Hematopoietic multipotent progenitor cell treated with erythropoietin and hydrocortisone succinate and interleukin-3 and kit ligand, for 4 days (in vitro differentiated cells): ENCODE data around the gene WDR13.
"Not testable (repeated sequence)": the region's sequence is repeated elsewhere in the genome, so short reads cannot be mapped to it uniquely, and the experiment has no call there.

Source experiments
- DNase-seq: peaks from one replicate; pipeline ENCODE4 v3.0.0-alpha.2; 2015

WDR13 gene

DNA sequence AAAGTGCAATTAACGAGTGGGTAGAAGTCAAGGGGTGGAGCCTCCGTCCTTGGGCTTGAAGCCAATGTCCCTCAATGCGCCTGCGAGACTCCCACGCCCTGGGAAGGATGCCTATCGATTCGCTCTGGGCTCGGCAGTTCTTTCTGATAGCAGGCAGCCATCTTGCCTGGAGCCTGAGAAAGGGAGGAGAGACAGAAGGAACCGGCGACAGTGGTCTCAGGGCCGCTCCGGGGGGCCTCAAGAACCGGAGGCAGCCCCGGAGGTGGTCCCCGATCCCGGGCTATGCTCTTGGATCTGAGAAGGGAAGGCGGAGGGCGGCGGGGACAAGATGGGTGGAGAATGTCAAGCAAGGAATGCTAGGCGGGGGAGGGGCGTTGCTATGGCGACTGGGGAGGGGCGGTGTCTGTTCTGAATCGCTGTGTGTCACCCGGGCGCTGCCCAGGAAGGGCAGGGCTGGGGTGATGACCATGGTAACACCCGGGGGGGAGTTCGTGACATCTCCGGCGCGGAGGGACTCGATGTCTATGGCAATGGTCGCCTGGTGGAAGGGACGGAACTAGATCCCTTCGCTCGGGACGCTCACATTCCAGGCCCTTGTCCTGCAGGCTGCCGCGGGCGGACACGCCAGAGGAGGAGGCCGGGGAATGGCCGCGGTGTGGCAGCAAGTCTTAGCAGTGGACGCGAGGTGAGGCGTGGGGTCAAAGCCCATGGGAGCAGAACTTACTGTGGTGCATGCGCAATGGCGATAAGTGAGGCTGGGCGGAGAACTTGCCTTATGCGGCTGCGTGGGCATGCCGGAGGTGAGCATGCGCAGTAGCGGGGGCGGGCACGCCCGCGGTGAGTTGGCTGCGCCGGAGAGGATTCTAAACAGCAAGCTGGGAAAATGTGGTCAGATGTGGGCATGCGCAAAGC is at the start of gene WDR13:
Gene WDR13 (plus strand): TSS at position 140 of the 912 bp plus-strand sequence. CDS start 505 bp downstream, at position 645.
- DNase-seq: peak; percentile 95

DNA sequence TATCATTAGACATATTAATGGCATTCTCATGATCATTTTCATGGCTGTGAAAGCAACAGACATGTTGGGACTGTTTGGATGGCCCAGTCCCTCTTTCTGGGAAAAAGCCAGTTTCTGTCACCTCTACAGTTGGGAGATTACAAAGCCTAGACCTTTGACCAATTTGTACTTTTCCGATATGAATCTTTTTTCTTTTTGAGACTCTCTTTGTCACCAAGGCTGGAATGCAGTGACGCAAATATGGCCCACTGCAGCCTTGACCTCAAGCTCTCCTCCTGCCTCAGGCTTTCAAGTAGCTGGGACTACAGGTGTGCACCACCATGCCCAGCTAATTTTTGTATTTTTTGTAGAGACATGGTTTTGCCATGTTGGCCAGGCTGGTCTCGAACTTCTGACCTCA is 48.4 kb upstream of the WDR13 start:
- DNase-seq: no peak

DNA sequence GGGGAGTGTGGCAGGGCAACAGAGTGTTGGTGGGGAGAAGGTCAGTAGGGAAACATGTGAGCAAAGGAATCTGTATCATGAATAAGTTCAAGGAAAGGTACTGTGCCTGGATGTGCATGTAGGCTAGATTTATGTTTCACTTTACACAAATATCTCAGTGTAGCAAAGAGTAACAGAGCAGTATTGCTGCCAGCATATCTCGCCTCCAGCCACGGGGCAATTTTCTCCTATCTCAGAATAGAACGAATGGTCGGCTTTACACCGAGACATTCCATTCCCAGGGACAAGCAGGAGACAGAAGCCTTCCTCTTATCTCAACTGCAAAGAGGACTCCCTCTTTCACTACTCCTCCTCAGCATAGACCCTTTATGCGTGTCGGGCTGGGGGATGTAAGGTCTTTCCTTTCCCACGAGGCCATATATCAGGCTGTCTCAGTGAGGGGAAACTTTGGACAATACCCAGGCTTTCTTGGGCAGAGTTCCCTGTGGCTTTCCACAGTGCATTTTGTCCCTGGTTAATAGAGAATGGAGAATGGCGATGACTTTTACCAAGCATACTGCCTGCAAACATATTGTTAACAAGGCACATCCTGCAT is 41.5 kb upstream of the WDR13 start:
- DNase-seq: not testable (repeated sequence)

DNA sequence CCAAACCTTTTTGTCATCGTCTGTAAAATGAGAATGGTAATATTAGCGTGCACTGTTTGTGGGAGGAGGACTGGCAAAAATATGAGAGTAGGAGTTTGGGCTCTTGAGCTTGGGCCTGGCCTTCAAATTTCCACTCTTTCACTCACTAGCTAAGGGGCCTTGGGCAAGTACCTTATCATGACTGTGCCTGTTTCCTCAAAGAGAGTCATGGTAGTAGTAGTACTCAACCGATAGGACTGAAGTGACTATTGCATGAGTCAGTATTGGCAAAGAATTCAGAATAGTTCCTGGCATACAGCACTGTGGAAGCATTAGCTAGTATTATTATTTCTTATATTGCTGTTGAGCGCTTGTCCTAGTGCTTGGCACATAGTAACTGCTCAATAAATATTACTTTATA is 39.0 kb upstream of the WDR13 start:
- peak; percentile 33 for DNase-seq

DNA sequence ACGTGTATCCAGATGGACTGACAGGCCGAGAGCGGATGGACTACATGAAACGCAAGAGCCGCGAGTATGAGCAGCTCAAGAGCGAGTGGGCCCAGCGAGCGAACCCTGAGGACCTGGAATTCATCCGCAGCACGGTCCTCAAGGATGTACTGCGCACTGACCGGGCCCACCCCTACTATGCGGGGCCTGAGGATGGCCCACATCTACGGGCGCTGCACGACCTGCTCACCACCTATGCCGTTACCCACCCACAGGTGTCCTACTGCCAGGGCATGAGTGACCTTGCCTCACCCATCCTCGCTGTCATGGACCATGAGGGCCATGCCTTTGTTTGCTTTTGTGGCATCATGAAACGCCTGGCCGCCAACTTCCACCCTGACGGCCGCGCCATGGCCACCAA is 37.7 kb upstream of the WDR13 start:
- DNase-seq: no peak

DNA sequence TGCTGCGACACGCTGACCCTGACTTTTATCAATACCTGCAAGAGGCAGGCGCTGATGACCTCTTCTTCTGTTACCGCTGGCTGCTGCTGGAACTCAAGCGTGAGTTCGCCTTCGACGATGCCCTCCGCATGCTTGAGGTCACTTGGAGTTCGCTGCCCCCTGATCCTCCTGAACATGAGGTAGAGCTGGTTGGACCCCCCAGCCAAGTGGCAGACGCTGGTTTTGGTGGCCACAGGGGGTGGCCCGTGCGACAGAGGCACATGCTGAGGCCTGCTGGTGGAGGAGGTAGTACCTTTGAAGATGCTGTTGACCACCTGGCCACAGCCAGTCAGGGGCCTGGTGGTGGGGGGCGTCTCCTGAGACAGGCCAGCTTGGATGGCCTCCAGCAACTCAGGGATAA is 37.2 kb upstream of the WDR13 start:
- DNase-seq: no peak

DNA sequence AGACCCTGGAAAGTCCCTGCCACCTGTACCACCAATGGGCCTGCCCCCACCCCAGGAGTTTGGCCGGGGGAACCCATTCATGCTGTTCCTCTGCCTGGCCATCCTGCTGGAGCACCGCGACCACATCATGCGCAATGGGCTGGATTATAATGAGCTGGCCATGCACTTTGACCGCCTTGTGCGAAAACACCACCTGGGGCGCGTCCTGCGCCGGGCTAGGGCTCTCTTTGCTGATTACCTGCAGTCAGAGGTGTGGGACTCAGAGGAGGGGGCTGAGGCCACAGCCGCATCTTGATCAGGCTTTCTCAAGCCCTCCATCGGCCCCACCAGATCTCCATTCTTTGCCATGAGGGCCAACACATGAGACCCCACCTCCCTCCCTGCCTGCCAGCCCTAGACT is 36.6 kb upstream of the WDR13 start:
- DNase-seq: no peak

DNA sequence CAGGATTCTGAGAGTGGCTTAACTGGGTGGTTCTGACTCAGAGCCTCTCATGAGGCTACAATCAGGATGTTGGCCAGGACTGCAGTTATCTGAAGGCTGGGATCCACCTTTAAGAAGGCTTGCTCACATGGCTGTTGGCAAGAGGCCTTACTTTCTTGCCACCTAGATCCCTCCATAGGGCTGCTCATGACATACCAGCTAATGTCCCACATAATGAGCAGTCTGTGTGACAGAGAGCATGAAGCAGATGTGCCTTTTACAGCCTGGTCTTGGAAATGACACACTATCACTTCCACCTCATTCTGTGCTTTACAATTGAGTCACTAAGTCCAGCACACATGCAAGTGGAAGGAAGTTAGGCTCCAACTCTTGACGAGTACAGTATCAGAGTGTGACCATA is 27.3 kb upstream of the WDR13 start:
- DNase-seq: no peak

DNA sequence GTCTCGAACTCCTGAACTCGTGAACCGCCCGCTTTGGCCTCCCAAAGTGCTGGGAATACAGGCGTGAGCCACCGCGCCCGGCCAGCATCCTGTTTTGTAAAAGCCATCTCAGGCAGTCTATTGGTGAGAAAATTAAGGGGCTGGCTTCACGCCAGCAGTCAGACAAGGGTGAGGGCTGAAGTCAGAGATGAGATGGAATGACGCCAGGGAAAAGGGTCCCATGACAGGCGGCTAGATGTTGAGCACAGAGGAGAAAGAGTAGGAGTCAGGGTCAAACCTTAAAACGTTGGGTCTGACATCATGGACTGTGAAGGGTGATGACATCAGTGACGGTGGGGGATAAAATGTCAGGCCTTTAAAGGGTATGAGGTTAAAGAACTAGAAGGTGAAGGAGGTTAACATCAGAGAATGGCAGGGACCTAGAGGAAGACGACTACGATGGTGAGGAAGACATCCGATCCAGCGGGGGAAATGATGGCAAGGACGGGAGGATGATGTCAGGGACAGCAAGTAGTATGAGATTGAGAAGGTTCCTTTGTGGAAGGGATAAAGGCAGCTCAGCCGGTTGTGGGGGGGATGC is 23.5 kb upstream of the WDR13 start:
- DNase-seq: no peak

DNA sequence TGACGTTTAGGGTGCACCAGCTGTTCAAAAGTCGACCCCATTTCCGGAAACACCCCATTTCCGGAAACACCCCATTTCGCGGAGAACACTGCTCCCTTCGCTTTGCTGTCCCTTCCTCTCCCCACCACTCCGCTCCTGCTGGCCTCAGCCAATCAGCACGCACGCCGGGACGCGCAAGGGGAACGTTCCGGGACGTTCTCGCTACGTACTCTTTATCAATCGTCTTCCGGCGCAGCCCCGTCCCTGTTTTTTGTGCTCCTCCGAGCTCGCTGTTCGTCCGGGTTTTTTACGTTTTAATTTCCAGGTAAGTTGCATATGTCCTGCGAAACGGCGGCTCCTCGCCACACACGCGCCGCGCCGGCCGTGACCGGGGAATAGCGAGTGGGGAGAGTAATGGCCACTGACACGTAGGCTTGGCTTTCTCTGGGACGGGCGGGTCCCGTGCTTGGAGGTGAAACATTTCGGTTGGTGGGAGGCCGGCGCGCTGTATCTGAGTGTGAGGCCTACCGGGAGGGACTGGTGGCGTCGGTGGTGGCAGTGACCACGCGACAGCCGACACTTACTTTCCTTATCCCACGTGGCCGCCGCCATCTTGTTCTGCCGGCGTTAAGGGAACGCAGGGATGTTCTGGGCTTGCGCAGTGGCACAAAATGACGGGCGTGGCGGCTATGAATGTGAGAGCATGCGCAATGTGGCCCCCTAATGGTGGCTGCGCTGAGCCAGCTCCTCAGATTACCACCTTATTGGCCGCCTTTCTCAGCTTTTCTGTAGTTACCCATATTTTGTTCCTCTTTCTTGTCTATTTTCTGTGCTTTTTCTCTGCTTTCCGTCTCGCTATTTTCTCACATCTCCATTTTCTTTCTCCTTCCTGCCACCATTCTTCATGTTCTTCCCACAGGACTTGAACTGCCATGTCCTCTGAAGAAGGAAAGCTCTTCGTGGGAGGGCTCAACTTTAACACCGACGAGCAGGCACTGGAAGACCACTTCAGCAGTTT is 22.7 kb upstream of the WDR13 start, which contains the start of gene RBM3:
Gene RBM3 (plus strand): TSS at position 215 of the 997 bp plus-strand sequence. CDS start 697 bp downstream, at position 912.
- peak; percentile 97 for DNase-seq

DNA sequence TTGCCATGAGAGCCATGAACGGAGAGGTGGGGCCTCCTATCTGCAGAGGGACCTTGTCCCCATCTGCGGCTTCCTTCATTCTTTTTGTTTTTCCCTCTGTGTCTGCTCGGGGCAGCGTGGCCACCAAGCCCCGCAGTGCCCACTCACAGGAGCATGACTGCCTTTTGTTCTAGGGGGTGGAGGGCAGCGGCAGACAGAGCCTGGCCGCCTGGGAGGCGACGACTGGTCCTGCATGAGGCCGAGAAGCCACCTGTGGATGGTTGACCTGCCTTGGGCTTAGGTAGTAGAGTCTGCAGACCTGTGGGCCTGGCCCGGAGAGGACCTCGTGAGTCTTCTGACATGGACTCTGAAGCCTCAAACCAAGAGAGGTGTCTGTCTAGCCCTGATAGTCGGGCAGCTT is 21.6 kb upstream of the WDR13 start:
- DNase-seq: no peak

DNA sequence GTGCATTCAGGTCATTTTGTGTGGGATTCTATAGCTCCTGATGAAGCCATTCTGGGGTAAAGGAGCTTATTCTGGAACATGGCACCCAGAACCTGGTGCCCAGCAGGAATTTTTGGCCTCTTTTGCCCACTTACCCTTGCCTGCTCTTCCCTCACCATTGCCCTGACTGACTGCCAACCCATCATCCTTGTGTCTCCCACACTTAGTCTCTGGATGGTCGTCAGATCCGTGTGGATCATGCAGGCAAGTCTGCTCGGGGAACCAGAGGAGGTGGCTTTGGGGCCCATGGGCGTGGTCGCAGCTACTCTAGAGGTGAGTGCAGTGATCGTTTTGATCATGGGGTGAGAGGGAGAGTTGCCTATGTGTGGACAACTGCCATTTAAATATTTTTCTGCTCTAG is 21.2 kb upstream of the WDR13 start:
- no peak for DNase-seq

DNA sequence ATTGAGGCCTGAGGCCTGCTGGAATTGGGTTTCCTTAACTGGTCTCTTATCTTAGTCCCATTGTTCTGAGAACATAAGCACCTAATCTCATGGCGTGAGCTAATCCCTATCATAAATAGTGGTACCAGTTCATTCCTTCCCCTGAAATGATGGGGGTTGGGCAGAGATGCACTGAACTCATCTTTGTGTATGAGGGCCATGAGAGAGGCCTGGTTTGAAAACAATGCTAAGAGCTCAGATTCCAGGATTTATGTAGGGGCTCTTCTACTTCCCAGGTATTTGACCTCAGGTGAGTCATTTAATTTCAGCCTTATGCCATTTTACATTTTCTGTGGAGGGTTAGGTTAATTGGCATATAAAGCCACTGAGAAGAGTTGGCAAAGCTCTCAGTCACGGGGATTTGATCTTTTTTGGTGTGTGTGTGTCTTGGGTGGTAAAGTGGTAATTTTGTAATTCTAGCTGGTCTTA is 18.6 kb upstream of the WDR13 start:
- DNase-seq: no peak

DNA sequence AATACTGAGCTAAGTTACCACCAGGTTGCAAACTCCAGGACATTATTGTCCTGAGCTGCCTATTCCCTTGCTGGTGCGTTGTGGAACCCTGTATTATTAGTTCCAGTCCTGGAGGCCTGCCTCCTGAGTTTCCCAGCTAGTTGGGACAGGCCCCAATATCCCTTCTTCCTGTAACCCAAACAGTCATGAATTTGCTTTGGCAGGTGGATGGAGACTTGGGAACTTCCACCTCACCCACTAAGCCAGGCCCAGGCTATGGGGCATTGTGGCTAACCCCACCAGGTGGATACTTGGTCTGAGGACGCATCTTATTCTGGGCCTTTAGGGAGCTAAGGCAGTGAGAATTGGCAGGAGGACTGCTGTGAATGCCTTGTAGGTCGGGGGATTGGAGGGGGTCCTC is 18.0 kb upstream of the WDR13 start:
- no peak for DNase-seq

DNA sequence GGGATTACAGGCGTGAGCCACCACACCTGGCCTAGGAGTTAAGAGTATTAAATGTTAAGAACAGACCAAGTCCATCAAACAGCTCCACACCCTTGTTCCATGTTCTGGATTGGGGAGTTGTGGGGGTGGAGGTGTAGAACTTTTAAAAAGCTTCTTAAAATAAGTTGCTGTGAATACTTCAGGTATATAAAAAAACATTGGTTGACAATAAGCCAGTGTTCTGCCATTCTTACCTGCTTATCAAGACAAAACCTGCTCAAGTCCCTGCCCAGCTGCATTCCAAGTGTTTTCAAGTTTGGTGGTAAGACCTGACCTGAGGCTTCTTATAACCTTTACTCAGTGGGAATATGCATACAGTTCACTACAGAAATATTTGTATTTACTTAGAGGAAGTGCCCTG is 16.6 kb upstream of the WDR13 start:
- DNase-seq: no peak

DNA sequence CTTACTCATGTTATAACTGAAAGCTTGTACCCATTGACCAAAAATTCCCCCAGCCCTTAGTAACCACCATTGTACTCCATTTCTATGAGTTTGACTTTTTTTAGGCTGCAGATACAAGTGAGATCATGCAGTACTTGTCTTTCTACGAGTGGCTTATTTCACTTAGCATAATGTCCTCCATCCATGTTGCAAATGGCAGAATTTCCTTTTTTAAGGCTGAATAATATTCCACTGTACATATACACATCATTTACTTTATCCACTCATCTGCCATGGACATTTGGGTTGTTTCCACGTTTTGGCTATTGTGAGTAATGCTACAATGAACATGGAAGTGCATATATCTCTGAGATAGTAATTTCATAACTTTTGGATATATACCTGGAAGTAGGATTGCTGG is 12.6 kb upstream of the WDR13 start:
- no peak for DNase-seq

DNA sequence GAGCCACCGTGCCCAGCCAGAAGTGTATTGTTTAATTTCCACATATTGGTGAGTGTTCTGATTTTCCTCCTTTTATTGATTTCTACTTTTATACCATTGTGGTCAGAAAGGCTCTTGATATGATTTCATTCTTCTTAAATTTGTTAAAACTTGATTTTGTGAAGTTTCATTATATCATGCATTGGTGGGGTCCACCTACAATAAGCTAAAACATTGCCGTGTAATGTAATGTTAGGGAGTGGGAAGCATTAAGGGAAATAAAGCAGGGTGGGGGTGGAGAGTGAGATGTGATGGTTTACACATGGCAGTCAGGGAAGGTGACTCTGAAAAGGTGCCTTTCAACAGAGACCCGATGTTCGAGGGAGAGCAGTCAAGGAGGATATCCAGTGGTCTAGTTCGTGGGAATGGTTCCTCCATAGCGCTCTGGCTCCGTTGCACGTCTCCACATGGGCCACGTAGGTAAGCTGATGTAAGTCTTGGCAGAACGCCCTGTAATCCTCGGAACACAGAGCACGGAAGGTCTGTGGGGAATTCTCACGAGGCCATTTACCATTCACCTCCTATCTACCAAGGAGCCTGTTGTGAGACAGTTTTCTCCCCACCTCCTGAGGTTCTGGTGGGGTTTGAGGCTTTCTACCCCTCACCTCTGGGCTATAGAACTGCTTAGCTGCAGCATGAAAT is 7.7 kb upstream of the WDR13 start:
- no peak for DNase-seq

DNA sequence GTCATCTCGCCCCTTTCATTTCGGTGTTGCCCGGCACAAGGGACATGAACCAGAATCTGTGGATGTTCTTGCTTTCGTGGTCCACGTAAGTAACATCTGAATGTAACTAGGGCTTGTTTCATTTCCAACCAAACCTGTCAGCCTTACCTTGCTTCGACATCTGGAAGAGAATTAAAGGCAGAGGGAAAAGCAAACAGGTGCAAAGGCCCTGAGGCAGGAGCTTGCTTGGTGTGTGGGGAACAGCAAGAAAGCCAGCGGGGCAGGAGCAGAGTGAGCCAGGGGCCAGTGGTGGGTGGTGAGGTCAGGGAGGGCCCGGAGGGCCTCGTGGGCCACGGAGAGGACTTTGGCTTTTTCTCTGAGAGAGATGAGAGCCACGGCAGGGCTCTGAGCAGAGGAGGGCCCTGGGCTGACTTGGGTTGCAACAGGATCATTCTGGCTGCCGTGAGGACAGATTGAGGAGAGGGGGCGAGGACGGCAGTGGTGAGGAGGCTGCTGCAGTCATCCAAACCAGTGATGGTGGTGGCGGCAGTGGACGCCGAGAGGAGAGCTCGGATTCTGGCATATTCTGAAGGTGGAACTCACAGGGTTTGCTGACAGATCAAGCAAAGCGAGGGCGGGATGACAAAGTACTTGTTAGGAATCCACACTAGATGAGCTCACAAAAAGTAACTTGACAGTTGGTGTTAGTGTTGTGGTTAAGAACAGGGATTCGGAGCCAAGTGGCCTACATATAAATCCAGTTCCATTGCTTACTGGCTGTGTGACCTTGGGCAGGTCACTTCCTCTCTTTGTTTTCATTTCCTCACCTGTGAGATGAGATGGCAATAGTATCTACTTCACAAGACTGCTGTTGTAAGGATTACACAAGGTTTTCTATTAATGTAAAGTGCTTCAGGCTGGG is 6.8 kb upstream of the WDR13 start:
- DNase-seq: no peak

DNA sequence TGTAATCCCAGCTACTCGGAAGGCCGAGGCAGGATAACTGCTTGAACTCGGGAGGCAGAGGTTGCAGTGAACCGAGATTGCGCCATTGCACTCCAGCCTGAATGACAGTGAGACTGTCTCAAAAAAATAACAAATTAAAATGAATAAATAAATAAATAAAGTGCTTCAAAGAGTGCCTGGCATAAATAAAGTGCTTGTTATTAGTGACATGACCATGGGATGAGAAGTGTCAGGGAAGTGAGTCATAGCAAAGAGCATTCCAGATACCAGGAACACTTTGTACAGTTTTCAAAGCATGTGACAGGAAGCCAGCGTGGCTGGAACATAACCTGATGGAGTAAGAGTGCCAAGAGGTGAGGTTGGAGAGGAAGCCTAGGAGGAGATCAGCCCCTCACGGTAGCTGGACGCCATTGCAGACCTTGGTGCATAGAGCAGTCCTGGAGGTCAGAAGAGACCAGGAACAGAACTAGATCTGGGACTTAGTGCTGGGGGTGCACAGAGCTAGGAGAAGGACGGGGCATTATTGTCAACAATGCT is 6.0 kb upstream of the WDR13 start:
- DNase-seq: peak; percentile 38

DNA sequence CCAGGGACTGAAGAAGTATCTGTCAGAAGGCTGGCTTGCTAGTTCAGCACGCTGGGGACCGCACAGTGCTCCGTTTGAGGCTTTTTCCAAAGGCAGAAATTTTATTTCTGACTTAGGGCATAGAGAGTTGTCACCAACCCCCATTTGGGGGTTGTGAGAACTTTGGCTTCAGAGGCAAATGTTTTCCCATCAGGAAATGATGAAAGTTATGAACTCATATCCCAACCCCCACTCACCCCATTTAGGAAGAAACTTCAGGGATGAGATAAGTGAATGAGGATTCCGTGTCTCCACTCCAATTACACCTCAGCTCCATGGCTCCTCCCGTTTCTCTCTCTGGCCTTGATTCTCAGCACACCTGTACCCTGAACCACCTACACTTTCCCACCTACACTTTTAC is 4.3 kb upstream of the WDR13 start:
- no peak for DNase-seq

DNA sequence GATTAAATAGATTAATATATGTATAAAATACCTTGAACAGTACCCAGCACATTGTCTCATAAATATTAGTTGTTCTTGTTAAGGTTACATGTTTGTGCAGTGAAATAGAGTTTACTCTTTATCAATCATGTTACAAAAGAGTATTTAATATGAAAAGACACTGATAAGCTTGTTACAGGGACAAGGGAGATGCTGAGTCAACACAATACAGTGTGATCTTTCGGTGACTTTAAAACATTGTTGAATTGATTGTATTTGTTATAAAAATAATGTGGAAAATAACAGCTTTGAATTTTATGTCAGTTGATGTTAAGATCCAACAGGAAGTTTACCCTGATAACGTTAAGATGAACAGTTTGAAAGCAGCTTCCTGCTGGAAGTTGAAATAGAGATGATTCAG is 1.4 kb upstream of the WDR13 start:
- DNase-seq: no peak
